VCaP (cell line): ENCODE results near the gene OTOS.

Experiments used
- H3K27ac ChIP-seq: fragments of 450-650 bp; 2 replicates; pipeline ENCODE4 v1.5.1; 2017
- TF ChIP-seq, protein P1 (sequence below): fragments of 450-650 bp; conservative IDR thresholded peaks from 2 replicates; pipeline ENCODE4 v1.5.1; 2017; ENCODE audit warnings: mild to moderate bottlenecking, moderate library complexity

OTOS gene

DNA sequence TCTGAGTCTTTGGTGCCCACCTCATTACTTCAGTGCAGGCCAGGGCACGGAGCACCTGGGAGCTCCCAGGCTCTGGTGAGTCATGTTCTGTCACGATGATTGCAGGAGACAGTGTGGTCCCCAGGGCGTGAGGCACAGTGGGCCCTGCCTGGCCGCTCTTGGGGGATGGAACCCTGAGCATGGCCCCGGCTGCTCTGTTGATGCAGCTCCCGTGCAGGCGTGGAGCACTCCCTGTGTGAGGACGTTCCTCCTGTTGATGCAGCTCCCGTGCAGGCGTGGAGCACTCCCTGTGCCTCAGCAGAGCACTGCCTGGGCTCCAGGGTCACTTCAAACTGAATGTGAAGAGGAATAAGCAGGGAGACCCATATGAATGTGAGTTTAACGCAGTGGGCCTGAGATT lies 34.5 kb downstream of the OTOS start:
- TF ChIP-seq, protein P1, sequence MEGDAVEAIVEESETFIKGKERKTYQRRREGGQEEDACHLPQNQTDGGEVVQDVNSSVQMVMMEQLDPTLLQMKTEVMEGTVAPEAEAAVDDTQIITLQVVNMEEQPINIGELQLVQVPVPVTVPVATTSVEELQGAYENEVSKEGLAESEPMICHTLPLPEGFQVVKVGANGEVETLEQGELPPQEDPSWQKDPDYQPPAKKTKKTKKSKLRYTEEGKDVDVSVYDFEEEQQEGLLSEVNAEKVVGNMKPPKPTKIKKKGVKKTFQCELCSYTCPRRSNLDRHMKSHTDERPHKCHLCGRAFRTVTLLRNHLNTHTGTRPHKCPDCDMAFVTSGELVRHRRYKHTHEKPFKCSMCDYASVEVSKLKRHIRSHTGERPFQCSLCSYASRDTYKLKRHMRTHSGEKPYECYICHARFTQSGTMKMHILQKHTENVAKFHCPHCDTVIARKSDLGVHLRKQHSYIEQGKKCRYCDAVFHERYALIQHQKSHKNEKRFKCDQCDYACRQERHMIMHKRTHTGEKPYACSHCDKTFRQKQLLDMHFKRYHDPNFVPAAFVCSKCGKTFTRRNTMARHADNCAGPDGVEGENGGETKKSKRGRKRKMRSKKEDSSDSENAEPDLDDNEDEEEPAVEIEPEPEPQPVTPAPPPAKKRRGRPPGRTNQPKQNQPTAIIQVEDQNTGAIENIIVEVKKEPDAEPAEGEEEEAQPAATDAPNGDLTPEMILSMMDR = no peak
- no peak overlapping the region for H3K27ac ChIP-seq

DNA sequence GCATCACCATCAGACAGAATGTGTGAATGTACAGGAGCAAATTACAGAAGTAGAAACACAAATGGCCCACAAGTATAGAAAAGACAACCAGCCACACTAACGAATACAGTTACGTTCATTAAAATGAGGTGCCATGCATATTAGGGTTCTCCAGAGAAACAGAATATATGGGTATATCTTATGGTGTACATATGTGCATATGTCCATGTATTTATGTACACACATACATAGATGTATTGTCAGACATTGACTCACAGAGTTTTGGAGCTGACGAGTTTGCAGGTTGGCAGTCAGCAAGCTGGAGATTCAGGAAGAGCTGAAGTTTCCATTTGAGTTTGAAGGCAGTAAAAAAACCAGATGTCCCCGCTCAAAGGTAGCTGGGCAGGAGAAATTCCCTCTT lies 37.3 kb downstream of the OTOS start:
- TF ChIP-seq, protein P1 = no peak
- no peak overlapping the region for H3K27ac ChIP-seq

DNA sequence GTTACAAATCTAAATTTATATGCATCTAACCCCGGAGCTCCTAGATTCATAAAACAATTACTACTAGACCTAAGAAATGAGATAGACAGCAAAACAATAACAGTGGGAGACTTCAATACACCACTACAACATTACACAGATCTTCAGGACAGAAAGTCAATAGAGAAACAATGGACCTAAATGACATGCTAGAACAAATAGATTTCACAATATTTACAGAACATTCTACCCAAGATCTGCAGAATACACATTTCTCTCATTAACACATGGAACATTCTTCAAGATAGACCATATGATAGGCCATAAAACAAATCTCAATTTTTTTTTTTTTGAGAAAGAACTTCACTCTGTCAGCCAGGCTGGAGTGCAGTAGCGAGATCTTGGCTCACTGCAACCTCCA lies 42.1 kb downstream of the OTOS start:
- TF ChIP-seq, protein P1 = no peak
- H3K27ac ChIP-seq = no peak overlapping the region

DNA sequence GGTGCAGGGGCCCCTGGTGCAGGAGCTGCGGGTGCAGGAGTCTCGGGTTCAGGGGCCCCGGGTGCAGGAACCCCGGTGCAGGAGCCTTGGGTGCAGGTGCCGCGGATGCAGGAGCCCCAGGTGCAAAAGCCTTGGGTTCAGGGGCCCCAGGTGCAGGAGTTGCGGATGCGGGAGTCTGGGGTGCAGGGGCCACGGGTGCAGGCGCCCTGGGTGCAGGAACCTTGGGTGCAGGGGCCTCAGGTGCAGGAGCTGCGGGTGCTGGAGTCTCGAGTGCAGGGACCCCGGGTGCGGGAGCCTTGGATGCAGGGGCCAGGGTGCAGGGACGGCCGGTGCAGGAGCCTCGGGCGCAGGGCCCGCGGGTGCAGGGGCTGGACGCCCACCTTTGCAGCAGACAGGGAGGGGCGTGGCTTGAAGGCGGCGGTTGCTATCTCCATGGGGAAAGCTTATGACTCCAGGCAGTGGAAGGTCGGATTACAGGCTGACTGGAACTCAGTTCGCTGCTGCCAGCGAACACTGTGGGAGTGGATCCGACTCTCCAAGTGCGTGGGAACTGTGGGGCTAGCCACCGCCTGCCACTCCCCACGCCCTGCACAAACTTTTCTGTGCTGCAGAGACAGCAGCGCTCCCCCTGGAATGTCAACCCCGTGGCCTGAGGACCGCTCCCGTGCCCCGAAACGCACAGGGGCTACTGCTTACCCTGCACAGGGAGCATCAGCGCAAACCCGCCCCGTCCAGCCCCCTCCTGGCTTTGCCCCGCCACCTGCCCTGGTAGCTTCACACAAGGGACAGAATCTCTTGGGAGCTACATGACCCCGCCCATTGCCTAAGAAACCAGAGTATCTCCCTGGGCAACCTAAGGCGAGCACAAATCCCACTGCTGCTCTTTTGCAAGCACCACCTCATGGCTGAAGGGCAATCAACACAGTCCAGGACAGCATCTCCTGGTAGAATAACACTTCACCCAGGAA lies 44.6 kb downstream of the OTOS start:
- no peak overlapping the region for H3K27ac ChIP-seq
- TF ChIP-seq, protein P1 = no peak

DNA sequence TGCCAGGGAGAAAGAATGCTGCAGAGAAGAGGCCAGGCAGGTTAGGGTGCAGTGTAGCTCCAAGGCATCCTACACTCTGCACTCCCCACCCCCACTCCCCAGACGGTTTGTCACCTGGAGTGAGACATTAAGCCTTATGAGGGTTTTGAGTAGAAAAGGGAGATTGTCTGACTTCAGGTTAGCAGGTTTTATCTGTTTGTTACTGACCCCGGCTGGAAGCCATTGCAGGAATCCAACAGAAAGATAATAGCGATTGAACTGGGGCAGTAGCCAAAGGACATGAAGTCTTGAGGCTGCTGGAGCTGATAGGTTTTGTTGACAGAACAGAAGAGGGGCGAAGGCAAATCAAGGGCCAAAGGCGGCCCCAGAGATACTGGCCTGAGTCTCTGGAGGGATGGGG lies 51.2 kb downstream of the OTOS start:
- TF ChIP-seq, protein P1 = no peak
- no peak overlapping the region for H3K27ac ChIP-seq
